Stimulated activated CD4-positive, alpha-beta T cell treated with anti-CD3 and anti-CD28 coated beads, TNF-alpha, amount 100 ng/mL, for 1 hour (primary cell): ENCODE data around the gene ING1.

Experiments
- DNase-seq, 3 donors: peaks; one replicate each; pipeline ENCODE4 v3.0.0-alpha.2; 2020; ENCODE audit warnings: low read depth in 3 of 3, low spot score in 1 of 3

The ING1 gene

GRCh38 chr13:110770678-110771077 is 57.2 kb downstream of the ING1 start:
- no peak for DNase-seq

GRCh38 chr13:110771194-110771593 is 57.7 kb downstream of the ING1 start:
- no peak for DNase-seq

GRCh38 chr13:110772091-110772984 is 58.8 kb downstream of the ING1 start:
- DNase-seq = no peak
